Adrenal gland (tissue), 5 donors: ENCODE measurements around the gene C14orf93.

Source experiments
- POLR2A ChIP-seq, 2 donors: fragments of 450-650 bp; IDR thresholded peaks; one replicate each; pipeline ENCODE4 v1.6.1; 2017; ENCODE audit warnings: antibody characterized with exemption in 2 of 2, mild to moderate bottlenecking in 2 of 2, moderate library complexity in 1 of 2
- TF ChIP-seq, protein P1 (sequence below), 6 experiments: fragments of 450-650 bp in 4 of 6; fragments of 200-600 bp in 2 of 6; sonication (generic) in 1 of 6; IDR thresholded peaks; 1 replicate in 5 of 6; 2 replicates in 1 of 6; pipeline versions ENCODE4 v1.5.1 to v1.8.0; 2016 to 2021; ENCODE audit warnings: antibody characterized with exemption in 6 of 6, mild to moderate bottlenecking in 2 of 6, moderate library complexity in 1 of 6
- donor health status: DM: no; HTN: no; CAD: no.

DNA sequence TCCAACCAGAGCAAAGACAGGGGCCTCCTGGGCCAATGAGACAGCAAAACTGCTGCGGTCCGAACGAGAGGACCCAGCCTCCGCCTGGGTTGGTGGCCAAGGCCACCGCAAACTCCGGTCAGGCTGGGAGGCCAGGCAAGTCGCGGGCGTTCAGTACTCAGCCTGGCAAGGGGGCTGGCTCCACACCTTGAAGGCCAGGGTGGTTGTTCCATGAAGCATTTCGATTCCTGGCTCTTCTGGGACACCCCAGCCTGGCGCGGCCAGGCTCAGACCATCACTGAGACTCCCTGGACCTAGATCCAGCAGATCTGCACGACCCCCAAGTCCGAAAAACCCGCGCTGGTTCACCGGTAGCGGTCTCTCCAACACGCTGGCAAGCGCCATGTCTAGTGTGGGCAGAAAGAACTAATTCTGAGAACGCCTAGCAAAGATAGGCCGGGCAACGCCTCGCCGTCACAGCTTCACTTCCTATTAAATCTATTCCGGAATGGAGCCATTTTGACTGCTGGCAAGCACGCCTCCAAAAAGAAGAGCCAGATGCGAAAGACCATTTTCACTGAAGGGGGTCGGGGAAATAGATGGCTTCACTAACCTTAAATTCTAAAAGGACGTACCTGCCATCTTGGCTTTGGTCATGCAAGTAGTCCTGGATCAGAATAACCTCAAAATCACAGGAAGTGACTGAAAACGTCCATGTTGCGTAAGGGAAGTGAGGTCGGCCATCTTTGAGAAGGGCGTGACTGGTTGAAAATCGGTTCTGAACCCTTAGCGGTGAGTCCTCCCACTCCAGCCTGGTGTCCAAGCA is 24.8 kb upstream of the C14orf93 start, which contains the start of gene PSMB5:
- TF ChIP-seq POLR2A (IDR thresholded peaks at IDR 0.05) = peak; percentile 16 to 58
- TF ChIP-seq, protein P1, sequence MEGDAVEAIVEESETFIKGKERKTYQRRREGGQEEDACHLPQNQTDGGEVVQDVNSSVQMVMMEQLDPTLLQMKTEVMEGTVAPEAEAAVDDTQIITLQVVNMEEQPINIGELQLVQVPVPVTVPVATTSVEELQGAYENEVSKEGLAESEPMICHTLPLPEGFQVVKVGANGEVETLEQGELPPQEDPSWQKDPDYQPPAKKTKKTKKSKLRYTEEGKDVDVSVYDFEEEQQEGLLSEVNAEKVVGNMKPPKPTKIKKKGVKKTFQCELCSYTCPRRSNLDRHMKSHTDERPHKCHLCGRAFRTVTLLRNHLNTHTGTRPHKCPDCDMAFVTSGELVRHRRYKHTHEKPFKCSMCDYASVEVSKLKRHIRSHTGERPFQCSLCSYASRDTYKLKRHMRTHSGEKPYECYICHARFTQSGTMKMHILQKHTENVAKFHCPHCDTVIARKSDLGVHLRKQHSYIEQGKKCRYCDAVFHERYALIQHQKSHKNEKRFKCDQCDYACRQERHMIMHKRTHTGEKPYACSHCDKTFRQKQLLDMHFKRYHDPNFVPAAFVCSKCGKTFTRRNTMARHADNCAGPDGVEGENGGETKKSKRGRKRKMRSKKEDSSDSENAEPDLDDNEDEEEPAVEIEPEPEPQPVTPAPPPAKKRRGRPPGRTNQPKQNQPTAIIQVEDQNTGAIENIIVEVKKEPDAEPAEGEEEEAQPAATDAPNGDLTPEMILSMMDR (IDR thresholded peaks at IDR 0.05) = peak in 5 of 6 experiments; percentile 2 to 45 (median 40)
